ENCODE results near the gene NAALADL1. TPM values are rescaled to one million over a fixed set of nuclear protein-coding genes. Genes with fewer than 3 reads are reported as not detected.

Gene NAALADL1
- total RNA-seq, result 10 to 100 TPM; 25.0 to 31.6 TPM

- ATAC-seq (replicated peaks in 1 of 2) (no peak), DNase-seq (no peak)
- H3K27me3 Mint-ChIP-seq (ENCODE audit: low read depth), result no peaks in the 10 kb centered on the region
- H3K36me3 Mint-ChIP-seq (ENCODE audit: insufficient read depth in 2 of 2), result no peaks in the 10 kb centered on the region
- H3K27ac Mint-ChIP-seq, result no peak within 1 kb of the TSS
- H3K4me1 Mint-ChIP-seq (ENCODE audit: low read depth), result peaks cover 16% of the 10 kb centered on the region
- H3K9me3 Mint-ChIP-seq, result no peaks in the 10 kb centered on the region
- no peak within 1 kb of the TSS for H3K4me3 Mint-ChIP-seq
Observed at GRCh38 chr11:65058419-65059054, at the start of gene NAALADL1. NAALADL1 (minus strand) TSS chr11:65058553; CDS start chr11:65058521, 32 bp downstream.

- no peak overlapping the region for H3K4me3 Mint-ChIP-seq
- H3K9me3 Mint-ChIP-seq, result no peaks in the 10 kb centered on the region
- DNase-seq (no peak), ATAC-seq (replicated peaks in 1 of 2) (no peak)
- no peaks in the 10 kb centered on the region for H3K27me3 Mint-ChIP-seq (ENCODE audit: low read depth)
- peaks cover 36% of the 10 kb centered on the region for H3K4me1 Mint-ChIP-seq (ENCODE audit: low read depth)
- H3K36me3 Mint-ChIP-seq (ENCODE audit: insufficient read depth in 2 of 2), result peaks cover 0 to 5% of the 10 kb centered on the region in 2 donors
- H3K27ac Mint-ChIP-seq, result no peak overlapping the region
Observed at GRCh38 chr11:65107751-65108468, 49.6 kb upstream of the NAALADL1 start.

- Mint-ChIP-seq H3K4me3 (no peak overlapping the region), H3K36me3 (ENCODE audit: insufficient read depth in 2 of 2) (peaks cover 0 to 5% of the 10 kb centered on the region in 2 donors), H3K27ac (no peak overlapping the region), H3K27me3 (ENCODE audit: low read depth) (no peaks in the 10 kb centered on the region), H3K4me1 (ENCODE audit: low read depth) (peaks cover 34% of the 10 kb centered on the region), H3K9me3 (no peaks in the 10 kb centered on the region)
- ATAC-seq (replicated peaks in 1 of 2) (no peak), DNase-seq (no peak)
Observed at GRCh38 chr11:65107078-65107477, 48.7 kb upstream of the NAALADL1 start.

GRCh38 chr11:65104628-65105027 is 46.3 kb upstream of the NAALADL1 start:
- ATAC-seq (replicated peaks in 1 of 2), result no peak
- no peaks in the 10 kb centered on the region for H3K9me3 Mint-ChIP-seq
- no peak for DNase-seq
- H3K4me1 Mint-ChIP-seq (ENCODE audit: low read depth), result peaks cover 13% of the 10 kb centered on the region
- no peak overlapping the region for H3K4me3 Mint-ChIP-seq
- no peaks in the 10 kb centered on the region for H3K27me3 Mint-ChIP-seq (ENCODE audit: low read depth)
- H3K27ac Mint-ChIP-seq, result peak overlapping the region; percentile 56
- peaks cover 0 to 7% of the 10 kb centered on the region in 2 donors for H3K36me3 Mint-ChIP-seq (ENCODE audit: insufficient read depth in 2 of 2)

GRCh38 chr11:65103476-65103875 is 45.1 kb upstream of the NAALADL1 start:
- DNase-seq (no peak), ATAC-seq (replicated peaks in 1 of 2) (no peak)
- H3K4me3 Mint-ChIP-seq, result no peak overlapping the region
- H3K36me3 Mint-ChIP-seq (ENCODE audit: insufficient read depth in 2 of 2), result peaks cover 0 to 12% of the 10 kb centered on the region in 2 donors
- peaks cover 13% of the 10 kb centered on the region for H3K4me1 Mint-ChIP-seq (ENCODE audit: low read depth)
- peak overlapping the region; percentile 74 for H3K27ac Mint-ChIP-seq
- no peaks in the 10 kb centered on the region for H3K9me3 Mint-ChIP-seq
- no peaks in the 10 kb centered on the region for H3K27me3 Mint-ChIP-seq (ENCODE audit: low read depth)

- H3K4me1 Mint-ChIP-seq (ENCODE audit: low read depth), result peaks cover 14% of the 10 kb centered on the region
- peaks cover 0 to 12% of the 10 kb centered on the region in 2 donors for H3K36me3 Mint-ChIP-seq (ENCODE audit: insufficient read depth in 2 of 2)
- H3K27ac Mint-ChIP-seq, result no peak overlapping the region
- no peaks in the 10 kb centered on the region for H3K9me3 Mint-ChIP-seq
- no peak overlapping the region for H3K4me3 Mint-ChIP-seq
- ATAC-seq (replicated peaks in 1 of 2), result no peak
- DNase-seq, result no peak
- no peaks in the 10 kb centered on the region for H3K27me3 Mint-ChIP-seq (ENCODE audit: low read depth)
Observed at GRCh38 chr11:65102142-65103095, 44.1 kb upstream of the NAALADL1 start.

DNA sequence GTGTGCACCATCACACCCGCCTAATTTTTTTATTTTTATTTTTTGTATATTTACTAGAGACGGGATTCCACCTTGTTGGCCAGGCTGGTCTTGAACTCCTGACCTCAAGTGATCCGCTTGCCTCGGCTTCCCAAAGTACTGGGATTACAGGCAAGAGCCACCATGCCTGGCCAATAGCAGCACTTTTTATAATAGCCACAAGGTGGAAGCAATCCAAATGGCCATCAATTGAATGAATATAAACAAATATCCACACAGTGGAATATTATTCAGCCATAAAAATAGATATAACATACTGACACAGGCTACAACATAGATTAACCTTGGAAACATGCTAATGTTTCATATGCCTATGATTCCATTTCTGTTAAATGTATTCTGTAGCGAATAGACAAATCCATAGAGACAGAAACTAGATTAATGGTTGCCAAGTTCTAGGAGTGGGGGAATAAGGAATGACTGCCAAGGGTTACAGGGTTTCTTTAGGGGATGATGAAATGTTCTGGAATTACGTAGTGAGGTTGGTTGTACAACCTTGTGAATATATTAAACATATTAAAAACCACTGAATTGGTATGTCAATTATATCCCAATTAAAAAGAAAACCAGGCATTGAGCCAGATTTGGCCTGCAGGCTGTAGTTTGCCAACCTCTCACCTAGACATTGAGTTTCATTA is 42.5 kb upstream of the NAALADL1 start:
- Mint-ChIP-seq H3K4me1 (ENCODE audit: low read depth) (peaks cover 23% of the 10 kb centered on the region), H3K27me3 (ENCODE audit: low read depth) (no peaks in the 10 kb centered on the region), H3K27ac (no peak overlapping the region), H3K36me3 (ENCODE audit: insufficient read depth in 2 of 2) (peaks cover 0 to 12% of the 10 kb centered on the region in 2 donors), H3K4me3 (no peak overlapping the region), H3K9me3 (no peaks in the 10 kb centered on the region)
- no peak for DNase-seq
- no peak for ATAC-seq (replicated peaks in 1 of 2)

- ATAC-seq (replicated peaks in 1 of 2) (peak in 1 of 2 donors; percentile 1), DNase-seq (no peak)
- H3K27ac Mint-ChIP-seq, result no peak overlapping the region
Observed at GRCh38 chr11:65096926-65097325, 38.6 kb upstream of the NAALADL1 start.

GRCh38 chr11:65095974-65096806 is 37.8 kb upstream of the NAALADL1 start, which contains the start of gene VPS51:
VPS51 (plus strand) TSS chr11:65096214; CDS start chr11:65096251, 37 bp downstream.
- Mint-ChIP-seq H3K27me3 (ENCODE audit: low read depth) (no peaks in the 10 kb centered on the region), H3K27ac (peak within 1 kb of the TSS; percentile 86), H3K4me3 (peak within 1 kb of the TSS; percentile 86 to 90), H3K36me3 (ENCODE audit: insufficient read depth in 2 of 2) (peaks cover 0 to 5% of the 10 kb centered on the region in 2 donors), H3K9me3 (no peaks in the 10 kb centered on the region), H3K4me1 (ENCODE audit: low read depth) (peaks cover 14% of the 10 kb centered on the region)
- ATAC-seq (replicated peaks in 1 of 2) (peak; percentile 98), DNase-seq (peak; percentile 90)

More at GRCh38 chr11:65096926-65097325, 38.6 kb upstream of the NAALADL1 start:
- H3K36me3 Mint-ChIP-seq (ENCODE audit: insufficient read depth in 2 of 2), result peaks cover 0 to 7% of the 10 kb centered on the region in 2 donors
- peaks cover 14% of the 10 kb centered on the region for H3K4me1 Mint-ChIP-seq (ENCODE audit: low read depth)
- no peaks in the 10 kb centered on the region for H3K9me3 Mint-ChIP-seq
- H3K4me3 Mint-ChIP-seq, result peak overlapping the region; percentile 74 to 90
- no peaks in the 10 kb centered on the region for H3K27me3 Mint-ChIP-seq (ENCODE audit: low read depth)

DNA sequence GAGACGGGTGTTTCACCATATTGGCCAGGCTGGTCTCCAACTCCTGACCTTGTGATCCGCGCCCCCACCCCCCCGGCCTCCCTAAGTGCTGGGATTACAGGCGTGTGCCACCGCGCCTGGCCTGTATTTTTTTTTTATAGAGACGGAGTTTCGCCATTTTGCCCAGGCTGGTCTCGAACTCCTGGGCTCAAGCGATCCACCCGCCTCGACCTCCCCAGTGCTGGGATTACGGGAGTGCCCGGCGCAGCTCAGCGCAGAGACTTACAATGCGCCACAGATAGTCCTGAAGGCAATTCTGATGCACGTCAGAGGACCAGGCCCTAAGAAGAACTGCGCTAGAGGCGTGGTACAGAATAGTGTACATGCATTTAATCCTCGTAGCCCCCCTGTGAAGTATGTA is 37.1 kb upstream of the NAALADL1 start:
- ATAC-seq (replicated peaks in 1 of 2), result no peak
- Mint-ChIP-seq H3K27ac (peak overlapping the region; percentile 86), H3K36me3 (ENCODE audit: insufficient read depth in 2 of 2) (peaks cover 0 to 5% of the 10 kb centered on the region in 2 donors), H3K4me1 (ENCODE audit: low read depth) (peaks cover 14% of the 10 kb centered on the region), H3K9me3 (no peaks in the 10 kb centered on the region), H3K4me3 (peak overlapping the region; percentile 86 to 90), H3K27me3 (ENCODE audit: low read depth) (no peaks in the 10 kb centered on the region)
- DNase-seq, result no peak

DNA sequence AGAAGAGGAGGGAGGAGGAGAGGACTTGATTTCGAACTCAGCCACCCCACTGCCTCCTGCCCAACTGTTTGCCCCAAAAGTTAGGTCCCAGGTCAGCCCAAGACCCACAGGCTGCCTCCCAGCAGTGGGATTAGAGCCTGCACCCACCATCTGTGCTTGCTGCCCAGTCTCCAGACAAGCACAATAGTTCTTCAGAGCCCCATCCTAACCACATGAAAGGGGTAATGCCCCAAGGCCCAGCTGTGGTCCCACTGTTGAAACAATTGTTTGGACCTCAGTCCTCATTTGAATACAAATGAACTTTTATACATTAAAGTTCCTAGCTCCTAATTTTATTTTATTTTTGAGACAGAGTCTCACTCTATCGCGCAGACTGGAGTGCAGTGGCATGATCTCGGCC is 32.3 kb upstream of the NAALADL1 start:
- Mint-ChIP-seq H3K4me1 (ENCODE audit: low read depth) (peaks cover 5% of the 10 kb centered on the region), H3K27ac (no peak overlapping the region), H3K4me3 (no peak overlapping the region), H3K9me3 (no peaks in the 10 kb centered on the region), H3K27me3 (ENCODE audit: low read depth) (no peaks in the 10 kb centered on the region), H3K36me3 (ENCODE audit: insufficient read depth in 2 of 2) (peaks cover 3 to 5% of the 10 kb centered on the region in 2 donors)
- DNase-seq (no peak), ATAC-seq (replicated peaks in 1 of 2) (no peak)

DNA sequence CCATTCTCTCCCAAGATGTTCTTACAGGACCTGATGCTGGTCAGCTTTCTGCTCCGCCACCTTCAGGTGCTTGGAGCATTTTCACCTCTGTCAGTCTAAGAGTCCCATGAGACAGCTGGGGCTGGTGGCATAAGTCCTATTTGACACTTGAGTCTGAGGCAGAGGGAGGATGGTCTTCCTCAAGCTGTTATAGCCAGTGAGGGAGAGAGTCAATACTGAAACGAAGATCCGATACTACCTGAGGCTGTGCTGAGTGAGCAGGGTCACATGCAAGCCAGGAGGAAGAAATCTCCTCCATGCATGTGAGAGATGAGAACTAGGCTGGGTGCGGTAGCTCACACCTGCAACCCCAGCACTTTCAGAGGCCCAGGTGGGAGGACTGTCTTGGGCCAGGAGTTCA is 31.3 kb upstream of the NAALADL1 start:
- no peak overlapping the region for H3K4me3 Mint-ChIP-seq
- no peak for DNase-seq
- no peak for ATAC-seq (replicated peaks in 1 of 2)
- H3K9me3 Mint-ChIP-seq, result no peaks in the 10 kb centered on the region
- no peaks in the 10 kb centered on the region for H3K27me3 Mint-ChIP-seq (ENCODE audit: low read depth)
- peaks cover 13% of the 10 kb centered on the region for H3K4me1 Mint-ChIP-seq (ENCODE audit: low read depth)
- H3K36me3 Mint-ChIP-seq (ENCODE audit: insufficient read depth in 2 of 2), result peaks cover 4 to 7% of the 10 kb centered on the region in 2 donors
- H3K27ac Mint-ChIP-seq, result no peak overlapping the region
